Mesothelial cell of epicardium (in vitro differentiated cells): ENCODE measurements around the gene CCDC137. TPM values are rescaled to one million over a fixed set of nuclear protein-coding genes. Genes with fewer than 3 reads are reported as not detected.

Source experiments
- DNase-seq, 2 experiments: peaks; one replicate each; pipeline ENCODE4 v3.0.0; 2021; ENCODE audit warnings: low spot score in 2 of 2; ENCODE audit not compliant: unreplicated experiment in 2 of 2
- H3K27ac Mint-ChIP-seq: 2 replicates; pipeline ENCODE4 v1.8.0; 2021; ENCODE audit warnings: mixed read lengths
- H3K27me3 Mint-ChIP-seq: 2 replicates; pipeline ENCODE4 v1.8.0; 2021; ENCODE audit warnings: low read depth, mixed read lengths
- H3K36me3 Mint-ChIP-seq: 2 replicates; pipeline ENCODE4 v1.8.0; 2021; ENCODE audit warnings: mixed read lengths
- H3K4me1 Mint-ChIP-seq: 2 replicates; pipeline ENCODE4 v1.8.0; 2021; ENCODE audit warnings: mixed read lengths
- H3K4me3 Mint-ChIP-seq: 2 replicates; pipeline ENCODE4 v1.8.0; 2021; ENCODE audit warnings: mild to moderate bottlenecking, moderate library complexity, mixed read lengths
- H3K9me3 Mint-ChIP-seq: 2 replicates; pipeline ENCODE4 v1.8.0; 2021; ENCODE audit warnings: mixed read lengths
- total RNA-seq: library from RNA; stranded (reverse); gene quantifications from 3 replicates; pipeline ENCODE4 v1.2.1, GENCODE V29; 2021
- TF ChIP-seq, protein P1 (sequence below): fragments of 200-600 bp; sonication (generic); IDR thresholded peaks from one replicate; pipeline ENCODE4 v1.5.0; 2021; ENCODE audit warnings: antibody characterized with exemption; ENCODE audit not compliant: unreplicated experiment

CCDC137 gene
- total RNA-seq, 1 donor from 2014 or later: 19.6 TPM

DNA sequence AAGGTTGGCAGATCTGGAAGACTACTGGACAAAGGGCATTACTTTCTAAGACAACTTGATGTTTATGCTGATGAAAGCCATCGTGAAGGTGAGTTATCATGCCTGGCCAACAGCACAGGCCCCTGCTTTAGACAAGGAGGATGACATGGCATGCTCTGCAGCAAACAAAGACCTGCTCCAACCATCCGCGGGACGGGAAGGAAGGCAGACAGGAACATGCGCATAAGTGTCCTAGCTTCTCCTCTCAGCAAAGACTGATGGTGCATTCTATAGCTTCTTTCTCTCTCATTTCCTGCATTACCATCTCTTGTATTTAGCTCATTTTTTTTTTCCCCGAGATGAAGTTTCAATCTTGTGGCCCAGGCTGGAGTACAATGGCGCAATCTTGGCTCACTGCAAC is 35.1 kb upstream of the CCDC137 start:
- DNase-seq: no peak
- Mint-ChIP-seq H3K4me3 (no peak overlapping the region), H3K4me1 (peaks cover 10% of the 10 kb centered on the region), H3K27me3 (no peaks in the 10 kb centered on the region), H3K9me3 (no peaks in the 10 kb centered on the region), H3K27ac (no peak overlapping the region), H3K36me3 (peaks cover 17% of the 10 kb centered on the region)
- TF ChIP-seq, protein P1, sequence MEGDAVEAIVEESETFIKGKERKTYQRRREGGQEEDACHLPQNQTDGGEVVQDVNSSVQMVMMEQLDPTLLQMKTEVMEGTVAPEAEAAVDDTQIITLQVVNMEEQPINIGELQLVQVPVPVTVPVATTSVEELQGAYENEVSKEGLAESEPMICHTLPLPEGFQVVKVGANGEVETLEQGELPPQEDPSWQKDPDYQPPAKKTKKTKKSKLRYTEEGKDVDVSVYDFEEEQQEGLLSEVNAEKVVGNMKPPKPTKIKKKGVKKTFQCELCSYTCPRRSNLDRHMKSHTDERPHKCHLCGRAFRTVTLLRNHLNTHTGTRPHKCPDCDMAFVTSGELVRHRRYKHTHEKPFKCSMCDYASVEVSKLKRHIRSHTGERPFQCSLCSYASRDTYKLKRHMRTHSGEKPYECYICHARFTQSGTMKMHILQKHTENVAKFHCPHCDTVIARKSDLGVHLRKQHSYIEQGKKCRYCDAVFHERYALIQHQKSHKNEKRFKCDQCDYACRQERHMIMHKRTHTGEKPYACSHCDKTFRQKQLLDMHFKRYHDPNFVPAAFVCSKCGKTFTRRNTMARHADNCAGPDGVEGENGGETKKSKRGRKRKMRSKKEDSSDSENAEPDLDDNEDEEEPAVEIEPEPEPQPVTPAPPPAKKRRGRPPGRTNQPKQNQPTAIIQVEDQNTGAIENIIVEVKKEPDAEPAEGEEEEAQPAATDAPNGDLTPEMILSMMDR: no peak

DNA sequence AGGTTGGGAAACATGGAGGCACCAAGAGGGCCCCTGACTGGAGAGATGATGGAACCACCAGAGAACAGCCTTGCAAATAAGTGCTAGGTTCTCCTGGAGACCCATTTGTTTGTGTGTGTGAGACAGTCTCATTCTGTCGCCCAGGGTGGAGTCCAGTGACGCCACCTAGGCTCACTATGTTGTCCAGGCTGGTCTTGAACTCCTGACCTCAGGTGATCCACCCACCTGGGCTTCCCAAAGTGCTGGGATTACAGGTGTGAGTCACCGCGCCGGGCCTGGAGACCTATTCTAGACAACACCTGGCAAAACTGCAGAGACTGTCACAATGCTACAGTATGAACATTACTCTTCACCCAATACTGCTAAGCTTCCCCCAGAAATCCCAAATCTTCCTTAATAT is 31.1 kb upstream of the CCDC137 start:
- TF ChIP-seq, protein P1: no peak
- peak overlapping the region; percentile 98 for H3K27ac Mint-ChIP-seq
- peaks cover 17% of the 10 kb centered on the region for H3K4me1 Mint-ChIP-seq
- peaks cover 6% of the 10 kb centered on the region for H3K36me3 Mint-ChIP-seq
- no peaks in the 10 kb centered on the region for H3K9me3 Mint-ChIP-seq
- DNase-seq: no peak
- H3K27me3 Mint-ChIP-seq: no peaks in the 10 kb centered on the region
- peak overlapping the region; percentile 91 for H3K4me3 Mint-ChIP-seq

DNA sequence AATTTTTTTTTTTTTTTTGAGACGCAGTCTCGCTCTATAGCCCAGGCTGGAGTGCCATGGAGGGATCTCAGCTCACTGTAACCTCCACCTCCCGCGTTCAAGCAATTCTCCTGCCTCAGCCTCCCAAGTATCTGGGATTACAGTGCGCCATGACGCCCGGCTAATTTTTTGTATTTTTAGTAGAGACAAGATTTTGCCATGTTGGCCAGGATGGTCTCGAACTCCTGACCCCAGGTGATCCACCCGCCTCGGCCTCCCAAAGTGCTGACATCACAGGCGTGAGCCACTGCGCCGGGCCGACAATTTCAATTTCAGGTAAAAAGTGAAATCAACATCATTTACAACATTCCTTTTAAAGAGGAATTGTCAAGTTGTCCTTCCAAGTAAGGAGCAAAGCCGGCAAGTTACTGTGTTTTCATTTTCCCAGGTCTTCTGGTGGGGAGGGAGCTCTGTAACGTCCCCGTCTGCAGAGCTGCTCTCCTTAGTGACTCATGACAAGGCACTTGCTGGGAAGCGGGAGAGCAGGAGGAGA is 30.5 kb upstream of the CCDC137 start:
- no peaks in the 10 kb centered on the region for H3K27me3 Mint-ChIP-seq
- TF ChIP-seq, protein P1: no peak
- no peaks in the 10 kb centered on the region for H3K9me3 Mint-ChIP-seq
- H3K4me1 Mint-ChIP-seq: peaks cover 17% of the 10 kb centered on the region
- peaks cover 6% of the 10 kb centered on the region for H3K36me3 Mint-ChIP-seq
- peak overlapping the region; percentile 91 for H3K4me3 Mint-ChIP-seq
- peak overlapping the region; percentile 98 for H3K27ac Mint-ChIP-seq
- DNase-seq: no peak

DNA sequence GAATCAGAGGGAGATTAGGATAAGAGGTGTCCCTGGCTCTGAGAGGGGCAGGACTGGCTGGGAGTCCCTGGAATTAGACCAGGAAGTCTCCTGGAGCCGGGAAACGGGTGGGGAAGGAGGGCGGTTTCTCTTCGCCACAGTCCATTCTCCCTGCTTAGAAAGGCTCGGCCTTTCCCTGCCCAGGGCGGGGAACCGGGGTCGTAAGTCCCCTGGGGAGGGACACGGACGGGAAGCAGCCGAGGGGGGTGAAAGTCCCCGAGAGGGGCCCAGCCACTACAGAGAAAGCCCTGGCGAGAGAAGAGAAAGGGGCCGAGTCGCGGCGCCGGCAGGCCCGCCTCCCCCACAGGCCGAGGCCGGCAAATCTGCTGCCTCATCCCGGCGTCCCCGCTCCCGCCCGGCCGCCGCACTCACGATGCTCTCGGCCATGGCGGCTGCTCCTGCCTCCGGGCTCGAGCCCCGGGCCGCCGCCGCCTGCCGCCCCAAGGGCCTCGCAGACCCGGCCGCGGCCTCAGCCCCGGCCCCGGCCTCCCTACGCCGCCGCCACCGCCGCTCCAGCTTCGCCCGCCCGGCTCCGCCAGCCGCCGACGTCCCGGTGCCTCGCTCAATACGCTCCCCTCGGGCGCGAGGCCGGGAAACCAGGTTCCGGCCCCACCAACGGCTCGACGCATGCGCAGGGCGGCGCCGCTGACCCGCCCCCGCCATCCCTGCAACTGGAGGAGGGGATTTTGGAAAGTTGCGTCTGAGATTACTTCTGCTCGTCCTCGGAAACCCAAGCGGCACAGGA is 29.8 kb upstream of the CCDC137 start, which contains the start of the genes NPLOC4 and TSPAN10:
Gene NPLOC4 (minus strand): TSS at position 608 of the 784 bp plus-strand sequence. CDS start 182 bp downstream, at position 426.
Gene TSPAN10 (plus strand): TSS at position 692 of the 784 bp plus-strand sequence. CDS start 5,217 bp downstream, outside the sequence.
- Mint-ChIP-seq H3K4me1 (peaks cover 17% of the 10 kb centered on the region), H3K9me3 (no peaks in the 10 kb centered on the region), H3K4me3 (peak within 1 kb of the TSS; percentile 91), H3K27me3 (no peaks in the 10 kb centered on the region), H3K27ac (peak within 1 kb of the TSS; percentile 98), H3K36me3 (peaks cover 7% of the 10 kb centered on the region)
- TF ChIP-seq, protein P1: no peak
- peak; percentile 89 to 95 for DNase-seq

DNA sequence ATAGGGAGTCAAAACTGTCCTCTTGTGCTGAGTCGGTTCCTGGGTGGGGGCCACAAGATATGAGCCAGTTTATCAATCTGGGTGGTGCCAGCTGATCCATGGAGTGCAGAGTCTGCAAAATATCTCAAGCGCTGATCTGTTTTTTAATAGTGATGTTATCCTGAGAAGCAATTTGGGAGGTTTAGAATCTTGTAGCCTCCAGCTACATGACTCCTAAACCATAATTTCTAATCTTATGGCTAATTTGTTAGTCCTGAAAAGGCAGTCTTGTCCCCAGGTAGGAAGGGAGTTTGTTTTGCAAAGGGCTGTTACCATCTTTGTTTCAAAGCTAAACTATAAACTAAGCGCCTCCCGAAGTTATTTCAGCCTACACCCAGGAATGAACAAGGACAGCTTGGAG is 27.9 kb upstream of the CCDC137 start:
- H3K4me3 Mint-ChIP-seq: peak overlapping the region; percentile 46
- no peak for DNase-seq
- peak overlapping the region; percentile 60 for H3K27ac Mint-ChIP-seq
- no peaks in the 10 kb centered on the region for H3K9me3 Mint-ChIP-seq
- peaks cover 17% of the 10 kb centered on the region for H3K4me1 Mint-ChIP-seq
- H3K36me3 Mint-ChIP-seq: peaks cover 3% of the 10 kb centered on the region
- H3K27me3 Mint-ChIP-seq: no peaks in the 10 kb centered on the region
- TF ChIP-seq, protein P1: no peak
